PFSK-1 (cell line): ENCODE measurements around the gene SPIB.

Experiments
- POLR2AphosphoS5 ChIP-seq: IDR thresholded peaks from 2 replicates; pipeline ENCODE4 v1.6.1; 2012; ENCODE audit warnings: low read depth, mild to moderate bottlenecking, control low read depth, low read length, moderate library complexity
- REST ChIP-seq, 2 experiments: IDR thresholded peaks; 2 replicates each; pipeline versions ENCODE4 v1.6.1 to v1.8.0; 2011 to 2012; ENCODE audit warnings: low read depth in 2 of 2, low read length in 2 of 2, control low read depth in 1 of 2, inconsistent platforms in 1 of 2, mild to moderate bottlenecking in 1 of 2, moderate library complexity in 1 of 2; ENCODE audit not compliant: insufficient read depth in 1 of 2
- TAF1 ChIP-seq: IDR thresholded peaks from 2 replicates; pipeline ENCODE4 v1.6.1; 2012; ENCODE audit warnings: low read length, control low read depth, borderline replicate concordance; ENCODE audit not compliant: insufficient read depth

GRCh38 chr19:50465000-50465399 is 46.3 kb downstream of the SPIB start:
- TF ChIP-seq POLR2AphosphoS5 (no peak), REST (IDR thresholded peaks at IDR 0.05; ENCODE audit: insufficient read depth in 1 of 2, low read depth in 2 of 2, low read length in 2 of 2) (no peak), TAF1 (no peak)
